Tongue (tissue), 2 donors: ENCODE data around the gene BRAT1. TPM values are rescaled to one million over a fixed set of nuclear protein-coding genes. Genes with fewer than 3 reads are reported as not detected.
A peak's percentile ranks its signal among the peaks of the same experiment; 100 is the strongest.

ENCODE experiments used
- DNase-seq: peaks from one replicate; pipeline ENCODE4 v3.0.0-alpha.2; 2015
- total RNA-seq: library from RNA; depleted of rRNA; stranded (reverse); fragments of >200 nt; gene quantifications from one replicate; pipeline ENCODE4 v1.2.3, GENCODE V29; 2014

The BRAT1 gene
- total RNA-seq, 1 donor from 2014 or later: 28.1 TPM

DNA sequence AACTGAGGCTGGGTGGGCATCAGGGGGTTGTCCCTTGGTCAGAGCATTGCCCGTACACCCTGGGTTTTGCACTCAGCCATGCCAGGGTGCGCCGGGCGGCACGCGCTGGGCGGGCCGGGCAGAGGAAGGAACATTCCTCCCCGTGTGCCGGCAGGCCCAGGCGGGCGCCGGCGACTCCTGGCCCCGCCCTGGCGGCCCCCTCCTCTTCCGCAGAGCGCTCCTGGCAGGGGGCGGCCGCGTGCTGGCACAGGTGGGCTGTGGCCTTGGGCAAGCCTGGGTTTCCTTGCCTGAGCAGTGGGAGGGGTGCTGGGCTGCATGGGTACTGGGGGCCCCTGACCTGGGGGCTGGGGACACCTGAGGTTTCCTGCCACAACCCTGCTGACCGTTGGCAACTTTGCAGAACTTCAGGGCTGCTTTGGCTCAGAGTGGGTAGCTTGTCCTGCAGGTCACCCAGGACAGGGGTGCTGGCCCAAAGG is 31.8 kb downstream of the BRAT1 start:
- DNase-seq: peak; percentile 67

DNA sequence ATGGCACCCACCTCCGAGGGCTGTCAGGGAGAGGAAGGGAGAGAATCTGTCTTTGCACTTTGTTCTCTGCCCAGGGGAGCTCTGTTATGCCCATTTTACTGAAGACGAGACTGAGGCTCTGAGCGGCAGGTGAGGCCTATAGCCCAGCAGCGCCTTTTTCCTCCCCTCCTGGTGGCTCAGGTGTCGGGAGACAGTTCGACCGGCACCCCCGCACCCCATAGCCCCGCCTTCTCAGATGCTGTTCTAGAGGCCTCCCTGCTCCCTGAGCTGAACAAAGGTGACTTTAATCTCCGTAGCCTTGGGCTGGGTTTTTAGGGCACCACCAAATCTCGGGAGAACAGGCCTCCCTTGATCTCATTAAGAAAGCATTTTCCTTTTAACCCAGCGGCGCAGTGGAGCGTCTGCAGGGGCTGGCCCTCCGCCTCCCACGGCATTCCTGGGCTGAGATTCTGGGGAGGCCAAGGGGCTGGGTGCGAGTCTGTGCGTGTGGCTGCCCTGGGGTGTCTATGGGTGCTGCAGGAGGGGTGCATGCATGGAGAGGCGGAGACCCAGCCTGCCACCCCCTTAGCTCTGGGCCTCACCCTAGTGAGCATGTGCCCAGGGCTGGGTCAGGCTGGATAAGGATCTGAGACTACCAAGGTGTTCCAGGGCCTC is 32.4 kb downstream of the BRAT1 start:
- DNase-seq: peak; percentile 72

DNA sequence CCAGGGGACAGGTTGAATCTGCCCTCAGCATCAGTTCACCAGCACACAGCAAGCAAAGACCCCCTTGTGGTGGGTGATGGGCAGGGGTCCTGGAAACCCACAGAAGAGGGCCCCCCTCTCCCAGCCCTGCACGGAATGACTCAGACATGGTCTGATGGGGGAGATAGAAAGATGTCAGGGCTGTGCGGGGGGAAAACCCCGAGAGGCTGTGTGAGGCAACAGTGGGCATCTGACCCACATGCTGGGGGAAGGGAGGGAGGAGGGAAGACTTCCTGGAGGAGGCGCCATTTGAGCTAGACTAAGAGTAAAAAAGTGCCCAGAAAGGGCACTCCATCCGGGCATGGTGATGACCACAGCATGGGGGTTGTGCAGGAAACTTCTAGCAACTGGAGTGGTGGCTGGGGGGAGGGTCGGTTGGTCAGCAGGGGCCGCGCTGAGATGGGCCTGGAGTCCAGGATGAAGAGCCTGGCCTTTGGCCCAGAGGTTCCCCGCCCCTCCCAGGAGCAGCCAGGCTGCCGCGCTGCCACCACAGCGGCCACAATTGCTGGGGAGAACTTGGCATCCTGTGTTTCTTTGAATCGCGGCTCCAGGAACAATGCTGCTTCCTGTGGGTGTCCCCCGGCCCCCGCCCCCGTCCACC is 33.3 kb downstream of the BRAT1 start:
- no peak for DNase-seq

DNA sequence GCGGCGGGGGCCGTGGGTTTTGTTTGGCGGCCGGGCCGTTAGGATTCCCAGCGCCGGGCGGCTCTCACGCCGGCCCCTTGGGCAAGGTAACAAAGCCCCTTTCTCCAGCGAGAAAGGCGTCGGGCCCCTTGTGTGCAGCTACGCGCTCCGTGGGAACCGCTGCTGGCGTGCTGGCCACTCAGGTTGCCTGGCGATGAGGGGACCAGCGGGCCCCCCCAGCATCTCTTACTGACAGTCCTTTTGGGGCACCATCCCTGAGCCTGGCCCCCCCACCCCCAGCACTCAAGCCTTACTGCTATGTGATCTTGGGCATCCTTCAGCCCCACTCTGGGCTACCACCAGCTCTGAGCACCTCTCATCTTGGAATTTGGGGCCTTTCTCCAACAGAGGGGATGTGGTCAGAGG is 34.0 kb downstream of the BRAT1 start:
- no peak for DNase-seq

DNA sequence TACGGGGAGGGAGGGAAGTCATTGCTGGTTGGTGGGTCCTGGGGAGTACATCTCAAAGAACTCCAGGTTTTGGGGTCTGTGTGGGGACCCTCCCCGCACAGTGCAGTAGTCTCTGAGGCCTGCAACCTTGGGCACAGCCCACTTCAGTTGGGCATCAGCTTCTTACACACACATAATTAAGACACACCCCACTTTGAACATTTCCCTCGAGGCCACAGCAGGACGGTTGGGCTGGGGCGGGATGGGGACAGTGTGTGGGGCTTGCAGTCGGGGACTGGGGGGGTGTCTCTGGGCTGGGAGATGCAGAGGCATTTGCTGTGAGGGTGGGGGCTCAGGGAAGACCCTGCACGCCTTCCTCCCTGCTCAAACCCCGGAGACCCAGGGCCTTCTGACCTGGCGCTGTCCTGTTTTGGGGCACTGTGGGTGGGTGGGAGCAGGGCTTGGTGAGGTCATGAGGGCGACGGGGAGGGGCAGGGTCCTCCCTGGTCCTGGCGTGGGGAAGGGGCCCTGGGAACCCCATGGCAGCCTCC is 34.5 kb downstream of the BRAT1 start:
- no peak for DNase-seq

DNA sequence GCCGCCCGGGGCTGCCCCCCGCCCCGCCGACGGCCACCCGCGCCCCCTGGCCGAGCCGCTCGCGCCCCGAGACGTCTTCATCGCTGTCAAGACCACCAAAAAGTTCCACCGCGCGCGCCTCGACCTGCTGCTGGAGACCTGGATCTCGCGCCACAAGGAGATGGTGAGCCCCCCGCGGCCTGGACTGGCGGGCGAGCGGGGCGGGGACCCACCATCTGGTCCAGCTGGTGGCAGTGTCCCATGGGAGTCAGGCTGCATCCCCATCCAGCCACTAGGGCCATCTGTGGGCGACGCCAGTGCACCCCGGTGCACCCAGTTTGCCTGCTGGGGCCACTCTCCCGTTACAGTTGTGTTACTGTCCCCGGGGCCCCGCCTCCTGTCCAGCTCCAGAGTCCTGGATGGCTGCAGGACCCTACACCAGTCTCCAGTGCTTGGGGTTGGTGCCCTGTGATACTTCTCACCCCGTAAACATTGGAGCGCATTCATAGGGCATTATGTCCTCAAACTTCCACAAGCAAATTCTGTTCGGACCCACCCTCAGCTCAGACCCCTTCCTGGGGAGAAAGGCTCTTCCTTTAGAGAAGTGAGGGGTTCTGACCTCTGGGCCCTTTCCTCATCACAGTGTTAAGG is 35.1 kb downstream of the BRAT1 start:
- no peak for DNase-seq

DNA sequence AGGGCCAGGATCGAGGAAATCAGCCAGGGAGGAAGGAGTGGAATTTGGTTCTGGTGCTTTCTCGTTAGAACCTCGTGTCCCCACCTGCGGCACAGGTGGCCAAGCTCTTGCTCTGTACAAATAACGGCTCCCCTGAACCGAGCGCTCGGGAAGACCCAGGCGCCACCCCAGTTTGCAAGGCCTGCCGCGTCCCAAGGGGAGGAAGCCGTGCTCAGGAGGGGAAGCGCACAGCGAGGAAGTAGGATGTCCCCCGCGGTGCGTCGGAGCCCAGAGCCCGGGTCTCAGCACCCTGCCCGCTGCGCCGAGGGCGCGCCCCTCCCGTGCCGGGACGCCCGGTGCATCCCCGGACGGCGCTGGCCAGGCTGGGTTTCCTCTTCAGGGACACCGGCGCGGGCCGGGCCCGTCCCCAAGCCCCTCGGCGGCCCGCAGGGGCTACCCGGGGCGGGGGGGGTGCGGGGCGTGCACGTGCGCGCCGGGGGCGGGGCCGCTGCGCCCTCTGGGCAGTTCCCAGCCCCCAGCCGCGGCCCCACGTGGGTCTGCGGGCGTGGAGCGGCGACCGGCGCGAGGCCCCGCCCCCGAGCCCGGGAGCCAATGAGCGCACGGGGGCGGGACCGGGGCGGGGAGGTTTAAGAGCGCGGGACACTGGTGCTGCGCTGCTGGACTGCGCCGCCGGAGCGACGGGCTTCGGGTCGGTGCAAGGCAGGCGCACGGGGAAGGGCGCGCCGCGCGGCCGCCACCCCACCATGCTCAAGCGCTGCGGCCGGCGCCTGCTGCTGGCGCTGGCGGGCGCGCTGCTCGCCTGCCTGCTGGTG is 36.0 kb downstream of the BRAT1 start, which contains the start of gene LFNG:
Gene LFNG, plus strand, starts transcription at position 656 of the 812 bp plus-strand sequence. Its CDS starts 88 bp downstream, at position 744.
- DNase-seq: peak; percentile 97

DNA sequence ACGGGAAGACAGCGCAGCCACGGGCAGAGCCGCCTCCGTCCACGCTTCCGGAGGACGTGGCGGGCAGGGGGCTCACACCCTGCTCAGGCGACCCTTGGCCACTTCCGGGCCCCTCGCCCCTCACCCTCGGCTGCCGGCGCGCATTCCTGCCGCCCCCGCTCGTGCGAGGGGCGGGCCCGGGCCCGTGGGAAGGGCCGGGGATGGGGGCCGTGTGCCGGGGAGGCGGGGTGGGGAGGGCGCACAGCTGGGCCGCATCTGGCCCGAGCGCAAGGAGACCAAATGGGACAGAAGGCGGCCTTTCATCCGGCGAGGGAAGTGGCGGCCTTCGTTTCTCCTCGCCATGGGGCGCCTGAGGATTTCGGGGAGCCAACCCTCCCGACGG is 36.6 kb downstream of the BRAT1 start:
- DNase-seq: peak; percentile 77

DNA sequence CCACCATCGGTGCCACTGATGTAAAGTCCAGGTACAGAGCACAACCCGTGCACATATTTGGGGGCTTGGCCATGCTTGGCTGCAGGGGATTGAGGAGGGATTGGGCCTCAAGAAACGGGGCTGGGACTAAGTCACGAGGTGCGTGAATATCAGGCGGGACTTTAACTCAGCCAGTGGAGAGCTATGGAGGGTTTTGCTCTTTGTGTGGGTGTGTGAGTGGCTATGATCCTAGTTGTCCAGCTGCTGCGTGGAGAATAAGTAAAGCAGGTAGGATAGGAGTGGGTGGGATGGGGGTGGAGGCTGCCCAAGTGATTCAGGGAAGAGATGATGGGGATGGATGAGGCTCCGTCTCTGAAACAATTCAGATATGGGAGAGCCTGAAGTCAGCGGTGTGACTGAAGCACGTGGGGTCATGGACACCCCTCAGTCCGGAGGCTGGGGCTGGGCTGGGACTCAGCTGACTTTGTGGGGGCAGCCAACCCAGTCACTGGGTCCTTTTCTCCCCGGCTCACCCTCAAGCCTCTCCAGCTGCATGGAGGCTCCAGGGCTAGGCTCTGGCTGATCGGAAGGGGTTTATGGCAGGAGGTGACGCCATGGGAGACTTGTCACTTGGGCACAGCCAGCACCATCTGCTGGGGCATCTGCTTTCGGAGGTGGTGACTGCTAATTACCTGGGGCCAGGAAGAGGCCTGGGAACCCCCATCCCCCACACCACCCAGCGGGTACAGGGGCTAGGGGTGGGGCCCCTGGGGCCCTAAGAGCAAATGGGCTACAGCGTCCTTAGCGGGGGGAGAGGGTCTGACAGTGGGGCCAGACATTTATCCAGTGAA is 37.4 kb downstream of the BRAT1 start:
- peak; percentile 56 for DNase-seq

DNA sequence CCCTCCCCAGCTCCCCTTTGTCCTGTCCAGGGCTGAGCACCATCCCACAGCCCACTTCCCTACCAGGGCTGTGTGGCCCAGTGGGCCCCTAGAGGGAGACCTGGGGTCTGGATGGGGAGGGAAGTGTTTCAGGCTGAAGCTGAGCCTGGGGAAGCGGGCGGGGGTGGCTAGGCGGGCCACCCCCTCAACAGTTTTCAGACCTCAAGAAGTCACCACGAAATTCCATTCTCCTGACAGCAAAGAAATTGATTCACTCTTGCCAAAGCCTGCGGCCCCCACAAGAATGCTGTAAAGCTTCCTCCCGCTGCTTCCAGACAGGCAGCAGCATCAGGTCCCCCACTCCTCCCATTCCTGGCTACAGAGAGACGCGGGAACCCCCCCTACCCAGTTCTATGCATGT is 38.3 kb downstream of the BRAT1 start:
- peak; percentile 86 for DNase-seq

DNA sequence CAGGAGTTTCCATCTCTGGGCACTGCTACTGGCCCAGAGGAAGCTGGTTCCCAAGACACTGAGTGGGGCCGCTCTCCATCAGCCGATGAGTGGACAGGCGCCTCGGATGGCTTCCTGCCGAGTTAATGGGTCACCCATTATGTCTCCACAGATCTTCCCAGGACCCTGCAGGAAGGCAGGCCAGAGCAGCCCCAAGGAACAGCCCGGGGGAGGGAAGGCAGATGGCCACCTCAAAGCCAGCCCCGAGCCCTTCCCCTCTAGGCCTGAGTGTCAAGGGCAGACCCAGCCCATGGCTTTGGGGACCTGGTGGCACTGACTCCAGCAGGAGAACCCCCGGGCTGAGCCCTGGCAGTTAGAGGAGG is 39.1 kb downstream of the BRAT1 start:
- DNase-seq: no peak

DNA sequence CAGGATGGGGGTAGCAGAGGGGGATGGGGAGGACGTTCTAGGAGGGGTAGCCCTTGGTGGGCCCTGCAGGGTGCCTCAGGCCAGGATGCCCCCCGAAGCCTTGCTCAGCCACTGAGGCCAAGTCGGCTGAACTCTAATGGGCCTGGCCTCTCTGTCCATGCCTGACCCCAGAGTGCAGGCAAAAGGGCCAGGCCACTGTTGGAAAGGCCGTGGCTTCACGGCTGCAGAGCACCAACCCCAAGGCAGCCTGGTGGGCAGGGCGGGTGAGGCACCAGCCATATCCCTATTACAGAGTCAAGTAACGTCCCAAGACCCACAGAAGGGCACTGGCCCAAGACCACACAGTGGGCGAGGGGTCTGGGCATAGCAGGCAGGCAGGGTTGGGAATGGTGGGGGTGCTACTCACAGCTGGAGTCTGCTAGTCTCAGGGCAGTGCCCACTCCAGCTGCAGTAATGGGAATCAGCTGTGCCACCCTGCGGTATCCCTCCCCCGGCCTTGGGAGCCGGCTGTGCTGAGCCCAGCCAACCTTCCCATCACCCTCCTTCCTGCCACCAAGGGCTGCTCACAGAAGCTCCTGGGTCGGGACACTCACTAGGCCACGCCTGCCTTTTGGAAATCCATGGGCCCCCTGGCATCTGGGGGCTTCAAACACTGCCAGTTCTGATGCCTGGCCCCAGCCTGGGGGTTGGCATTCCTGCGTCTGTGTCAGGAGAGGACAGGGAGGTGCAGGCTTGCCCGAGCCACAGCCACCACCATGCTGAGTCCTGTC is 39.7 kb downstream of the BRAT1 start:
- DNase-seq: peak; percentile 93

DNA sequence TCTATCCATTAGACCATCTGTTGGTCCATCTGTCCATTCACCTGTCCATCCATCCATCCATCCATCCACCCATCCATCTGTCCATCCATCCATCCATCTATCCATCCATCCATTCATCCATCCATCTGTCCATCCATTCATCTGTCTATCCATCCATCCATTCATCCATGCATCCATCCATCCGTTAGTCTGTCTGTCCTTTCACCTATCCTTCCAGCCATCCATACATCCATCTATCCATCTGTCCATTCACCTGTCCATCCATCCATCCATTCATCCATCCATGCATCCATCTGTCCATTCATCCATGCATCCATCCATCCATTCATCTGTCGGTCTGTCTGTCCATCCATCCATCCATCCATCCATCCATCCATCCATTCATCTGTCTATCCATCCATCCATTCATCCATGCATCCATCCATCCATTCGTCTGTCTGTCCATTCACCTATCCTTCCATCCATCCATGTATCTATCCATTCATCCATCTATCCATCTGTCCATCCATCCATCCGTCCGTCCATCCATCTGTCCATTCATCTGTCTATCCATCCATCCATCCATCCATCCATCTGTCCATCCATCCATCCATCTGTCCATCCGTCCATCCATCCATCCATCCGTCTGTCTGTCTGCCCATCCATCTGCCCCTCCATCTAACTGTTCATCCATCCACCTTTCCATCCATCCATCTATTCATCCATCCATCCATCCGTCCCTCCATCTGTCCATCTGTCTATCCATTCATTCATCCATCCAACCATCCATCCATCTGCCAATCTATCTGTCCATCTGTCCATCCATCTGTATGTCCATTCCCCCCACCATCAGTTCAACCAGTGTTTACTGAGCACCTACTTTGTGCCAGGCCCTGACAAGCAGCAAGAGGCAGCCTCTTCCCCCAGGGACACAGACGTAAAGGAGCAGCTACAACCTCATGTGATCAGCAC is 40.6 kb downstream of the BRAT1 start:
- no peak for DNase-seq

DNA sequence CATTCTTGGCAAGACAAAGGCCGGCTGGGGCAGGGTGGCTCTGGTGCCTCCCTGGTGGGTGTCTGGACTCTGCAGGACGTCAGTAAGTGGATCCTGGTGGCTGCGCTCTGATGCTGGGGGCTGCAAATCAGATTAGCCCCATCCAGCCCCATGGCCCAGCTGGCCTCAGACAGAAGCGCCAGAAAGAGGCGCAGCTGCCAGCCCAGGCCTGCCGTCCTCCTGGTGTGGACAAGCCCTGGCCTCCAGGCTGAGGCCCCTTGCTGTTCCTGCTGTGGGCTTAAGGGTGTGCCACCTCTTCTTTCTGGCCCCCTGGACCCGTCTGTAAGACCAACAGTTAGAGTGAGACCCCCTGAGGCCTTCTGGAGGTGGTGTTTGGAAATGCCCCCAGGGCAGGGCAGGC is 41.6 kb downstream of the BRAT1 start:
- DNase-seq: peak; percentile 78

DNA sequence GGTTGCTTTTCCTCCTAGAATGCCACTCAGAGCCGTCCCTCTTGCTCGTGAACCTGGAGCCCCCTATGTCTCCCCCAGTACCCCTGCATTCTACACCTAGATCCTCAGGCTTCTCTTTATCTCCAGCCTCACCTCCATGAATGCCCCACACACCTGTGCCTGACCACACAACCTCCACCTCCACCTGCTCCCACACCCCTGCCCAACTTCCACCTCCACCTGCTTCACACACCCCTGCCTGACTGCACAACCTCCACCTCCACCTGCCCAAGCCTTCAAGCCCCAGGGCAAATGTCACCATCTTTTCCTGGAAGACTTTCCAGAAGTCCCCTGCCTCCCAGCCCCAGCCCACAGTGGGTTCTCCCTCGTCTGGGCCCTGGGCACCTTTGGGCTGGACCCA is 42.6 kb downstream of the BRAT1 start:
- DNase-seq: no peak

DNA sequence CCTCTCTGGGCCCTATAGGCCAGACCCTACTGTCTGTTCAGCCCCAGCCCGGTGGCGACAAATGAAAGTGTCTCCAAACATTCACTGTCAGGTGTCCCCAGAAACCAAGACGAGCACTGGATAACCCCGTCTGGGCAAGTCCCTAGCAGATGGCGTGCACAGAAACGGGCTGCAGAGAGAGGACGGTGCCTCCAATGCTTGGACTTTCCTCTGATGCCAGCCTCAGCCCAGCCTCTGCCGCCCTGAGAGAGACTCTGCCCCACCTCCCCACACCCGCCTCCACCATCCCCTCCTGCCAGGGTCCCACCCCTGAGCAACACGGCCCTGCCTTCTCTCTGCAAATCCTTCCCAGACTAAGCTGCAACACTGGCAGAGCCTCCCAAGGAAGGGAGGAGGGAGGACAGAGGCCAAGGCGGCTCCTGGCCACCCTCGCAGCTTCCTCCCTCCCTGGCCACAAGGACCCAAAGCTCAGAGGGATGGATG is 43.1 kb downstream of the BRAT1 start:
- peak; percentile 83 for DNase-seq

DNA sequence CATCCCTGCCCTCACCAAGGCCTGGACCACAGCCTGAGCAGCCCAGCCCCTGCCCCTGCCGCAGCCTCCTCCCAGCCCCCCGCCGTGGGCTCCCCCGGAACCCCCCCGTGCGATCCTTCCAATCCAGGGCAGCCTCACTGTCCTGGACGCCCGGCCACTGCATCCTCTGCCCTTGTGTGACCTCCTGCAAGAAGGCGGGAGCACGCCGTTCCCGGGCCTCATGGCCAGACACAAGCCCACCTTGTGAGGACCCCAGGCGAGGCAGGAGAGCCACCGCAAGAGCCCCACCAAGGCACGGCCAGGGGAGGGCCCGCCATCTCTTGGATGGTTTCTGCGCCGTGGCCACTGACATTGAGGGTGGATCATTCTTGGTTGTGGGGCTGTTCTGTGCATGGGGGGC is 43.6 kb downstream of the BRAT1 start:
- DNase-seq: no peak

DNA sequence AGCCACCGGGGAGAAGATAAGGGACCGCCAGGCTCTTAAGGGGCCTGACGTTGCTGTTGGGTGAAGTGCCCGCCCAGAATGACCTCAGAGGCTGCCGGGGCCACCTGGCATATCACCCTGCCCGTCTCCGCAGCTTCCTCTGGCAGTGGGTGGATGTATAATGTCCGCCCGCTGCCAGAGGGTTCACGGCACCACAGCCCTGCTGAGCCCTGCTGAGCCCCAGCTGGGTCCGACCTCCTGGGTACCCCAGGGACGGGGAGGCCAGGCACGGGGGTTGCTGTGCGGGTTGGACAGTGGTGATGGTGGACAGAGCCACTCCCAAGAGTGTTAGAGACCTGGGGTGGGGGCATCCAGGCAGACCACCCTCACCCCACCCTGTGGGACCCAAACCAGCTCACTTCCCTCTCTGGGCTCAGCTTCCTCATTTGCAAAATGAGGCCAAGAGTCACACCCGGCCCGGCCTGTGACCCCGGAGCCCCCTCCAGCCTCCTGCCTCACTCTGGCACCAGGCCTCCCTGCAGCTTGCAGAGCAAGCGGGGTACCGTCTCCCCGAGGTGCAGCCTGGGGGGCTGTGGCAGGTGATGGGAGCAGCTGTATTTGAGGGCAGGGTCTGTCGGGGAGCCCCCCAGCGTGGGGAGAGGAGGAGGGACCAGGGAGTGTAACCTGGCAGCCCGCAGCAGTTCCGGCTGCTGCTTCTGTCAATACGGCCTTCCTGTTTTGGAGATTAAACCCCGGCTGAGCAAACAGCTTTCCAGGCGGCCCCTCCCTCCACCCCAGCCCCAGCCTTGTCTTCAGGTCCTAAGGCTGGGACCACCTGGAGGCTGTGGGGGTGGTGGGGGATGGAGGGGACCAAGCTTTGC is 44.2 kb downstream of the BRAT1 start:
- no peak for DNase-seq
